ENCODE data around the gene CLSTN2.

Gene CLSTN2

DNA sequence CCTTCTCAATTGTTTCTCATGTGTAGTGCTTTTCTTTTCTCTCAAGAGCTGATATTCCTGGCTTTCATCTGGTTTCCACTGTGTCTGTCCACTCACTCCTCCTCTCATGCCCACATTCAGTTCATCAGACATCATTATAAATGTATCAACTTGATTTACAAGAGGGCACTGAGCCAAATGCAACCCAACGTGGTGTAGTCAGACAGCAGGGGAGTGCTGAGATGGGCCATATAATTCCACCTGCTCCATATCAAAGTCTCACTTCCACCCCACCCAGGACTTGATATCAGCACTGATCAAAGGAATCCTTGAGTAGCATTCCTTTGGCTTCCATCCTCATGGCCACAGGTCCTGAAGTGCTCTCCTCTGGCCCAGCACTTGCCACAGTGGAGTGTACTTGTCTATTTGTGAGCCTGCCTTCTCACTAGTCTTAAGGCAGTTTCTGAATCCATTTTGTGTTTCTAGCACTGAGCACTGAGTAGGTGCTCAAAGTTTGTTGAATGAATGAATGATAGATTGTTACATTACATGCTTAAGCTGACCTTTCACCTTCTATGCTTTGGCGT, 252.8 kb downstream of the CLSTN2 start:
- H3K9me3 ChIP-seq (ENCODE audit: control insufficient read depth, low read length): peaks cover 5% of the 10 kb centered on the region
- no peak overlapping the region for H4K91ac ChIP-seq (ENCODE audit: low read length)
- WGBS: 81% methylated on average over 2 of the region's 2 CpGs
- no peak overlapping the region for H3K14ac ChIP-seq (ENCODE audit: low read length in 2 of 2)
- H3K36me3 ChIP-seq (ENCODE audit: control insufficient read depth in 1 of 2, insufficient read depth in 2 of 2, low read depth in 1 of 2, low read length in 2 of 2): no peaks in the 10 kb centered on the region
- no peak overlapping the region for H2AK5ac ChIP-seq (ENCODE audit: low read length, severe bottlenecking)
- no peak overlapping the region for H2AFZ ChIP-seq (ENCODE audit: low read depth, low read length)
- H2BK120ac ChIP-seq (ENCODE audit: low read depth, low read length): no peak overlapping the region
- no peak overlapping the region for H3K23ac ChIP-seq (ENCODE audit: low read length in 2 of 2)
- H3K18ac ChIP-seq (ENCODE audit: low read depth in 1 of 2, low read length in 2 of 2): no peak overlapping the region
- H2BK5ac ChIP-seq (ENCODE audit: low read depth, low read length, poor library complexity, severe bottlenecking): no peak overlapping the region
- no peak overlapping the region for H3K9ac ChIP-seq (ENCODE audit: low read length)
- no peak overlapping the region for H2BK15ac ChIP-seq (ENCODE audit: low read depth, poor library complexity, severe bottlenecking)
- no peak overlapping the region for H3K4me3 ChIP-seq (ENCODE audit: insufficient read depth in 1 of 2, low read depth in 1 of 2, low read length in 2 of 2)
- DNase-seq: no peak
- H3K4ac ChIP-seq (ENCODE audit: low read depth in 1 of 2, low read length in 2 of 2): no peak overlapping the region
- H3K27me3 ChIP-seq (ENCODE audit: control insufficient read depth in 1 of 2, insufficient read depth in 1 of 2, low read length in 2 of 2): peaks cover 0 to 3% of the 10 kb centered on the region in 2 experiments
- no peak overlapping the region for H3K4me2 ChIP-seq (ENCODE audit: low read length, poor library complexity, severe bottlenecking)
- no peak overlapping the region for H2BK12ac ChIP-seq (ENCODE audit: low read length in 2 of 2)
- H4K8ac ChIP-seq (ENCODE audit: low read length): no peak overlapping the region
- H3K4me1 ChIP-seq (ENCODE audit: control insufficient read depth, insufficient read depth, low read depth, low read length): peaks cover 6% of the 10 kb centered on the region
- no peak overlapping the region for H3K27ac ChIP-seq (ENCODE audit: low read length, poor library complexity, severe bottlenecking)
- no peaks in the 10 kb centered on the region for H3K79me1 ChIP-seq (replicated peaks; ENCODE audit: low read length, poor library complexity, severe bottlenecking)

- H3K27me3 ChIP-seq (ENCODE audit: control insufficient read depth in 1 of 2, insufficient read depth in 1 of 2, low read length in 2 of 2): peaks cover 0 to 3% of the 10 kb centered on the region in 2 experiments
- no peak overlapping the region for H4K91ac ChIP-seq (ENCODE audit: low read length)
- no peak overlapping the region for H4K8ac ChIP-seq (ENCODE audit: low read length)
- H3K18ac ChIP-seq (ENCODE audit: low read depth in 1 of 2, low read length in 2 of 2): no peak overlapping the region
- no peak overlapping the region for H3K14ac ChIP-seq (ENCODE audit: low read length in 2 of 2)
- no peaks in the 10 kb centered on the region for H3K36me3 ChIP-seq (ENCODE audit: control insufficient read depth in 1 of 2, insufficient read depth in 2 of 2, low read depth in 1 of 2, low read length in 2 of 2)
- H3K79me1 ChIP-seq (replicated peaks; ENCODE audit: low read length, poor library complexity, severe bottlenecking): no peaks in the 10 kb centered on the region
- H3K23ac ChIP-seq (ENCODE audit: low read length in 2 of 2): no peak overlapping the region
- DNase-seq: no peak
- H3K4me3 ChIP-seq (ENCODE audit: insufficient read depth in 1 of 2, low read depth in 1 of 2, low read length in 2 of 2): no peak overlapping the region
- no peak overlapping the region for H3K4me2 ChIP-seq (ENCODE audit: low read length, poor library complexity, severe bottlenecking)
- H2BK120ac ChIP-seq (ENCODE audit: low read depth, low read length): no peak overlapping the region
- H3K4ac ChIP-seq (ENCODE audit: low read depth in 1 of 2, low read length in 2 of 2): no peak overlapping the region
- H2BK15ac ChIP-seq (ENCODE audit: low read depth, poor library complexity, severe bottlenecking): no peak overlapping the region
- no peak overlapping the region for H2AFZ ChIP-seq (ENCODE audit: low read depth, low read length)
- H2AK5ac ChIP-seq (ENCODE audit: low read length, severe bottlenecking): no peak overlapping the region
- peaks cover 9% of the 10 kb centered on the region for H3K9me3 ChIP-seq (ENCODE audit: control insufficient read depth, low read length)
- H2BK12ac ChIP-seq (ENCODE audit: low read length in 2 of 2): no peak overlapping the region
- H3K27ac ChIP-seq (ENCODE audit: low read length, poor library complexity, severe bottlenecking): no peak overlapping the region
- WGBS: 41% methylated on average over 2 of the region's 2 CpGs
- H2BK5ac ChIP-seq (ENCODE audit: low read depth, low read length, poor library complexity, severe bottlenecking): no peak overlapping the region
- H3K9ac ChIP-seq (ENCODE audit: low read length): no peak overlapping the region
- H3K4me1 ChIP-seq (ENCODE audit: control insufficient read depth, insufficient read depth, low read depth, low read length): peaks cover 6% of the 10 kb centered on the region
These were observed 253.3 kb downstream of the CLSTN2 start for GRCh38 chr3:140188285-140188684.

GRCh38 chr3:140189267-140189666, 254.3 kb downstream of the CLSTN2 start:
- H3K4me1 ChIP-seq (ENCODE audit: control insufficient read depth, insufficient read depth, low read depth, low read length): peaks cover 6% of the 10 kb centered on the region
- no peak overlapping the region for H2BK5ac ChIP-seq (ENCODE audit: low read depth, low read length, poor library complexity, severe bottlenecking)
- 100% methylated on average over 1 of the region's 3 CpGs for WGBS
- H4K91ac ChIP-seq (ENCODE audit: low read length): no peak overlapping the region
- H3K4ac ChIP-seq (ENCODE audit: low read depth in 1 of 2, low read length in 2 of 2): no peak overlapping the region
- H3K23ac ChIP-seq (ENCODE audit: low read length in 2 of 2): no peak overlapping the region
- no peak overlapping the region for H3K27ac ChIP-seq (ENCODE audit: low read length, poor library complexity, severe bottlenecking)
- no peak overlapping the region for H2BK12ac ChIP-seq (ENCODE audit: low read length in 2 of 2)
- H3K9ac ChIP-seq (ENCODE audit: low read length): no peak overlapping the region
- H3K36me3 ChIP-seq (ENCODE audit: control insufficient read depth in 1 of 2, insufficient read depth in 2 of 2, low read depth in 1 of 2, low read length in 2 of 2): no peaks in the 10 kb centered on the region
- H2AK5ac ChIP-seq (ENCODE audit: low read length, severe bottlenecking): no peak overlapping the region
- no peak overlapping the region for H3K18ac ChIP-seq (ENCODE audit: low read depth in 1 of 2, low read length in 2 of 2)
- peaks cover 0 to 3% of the 10 kb centered on the region in 2 experiments for H3K27me3 ChIP-seq (ENCODE audit: control insufficient read depth in 1 of 2, insufficient read depth in 1 of 2, low read length in 2 of 2)
- no peak overlapping the region for H2BK120ac ChIP-seq (ENCODE audit: low read depth, low read length)
- no peak for DNase-seq
- H3K14ac ChIP-seq (ENCODE audit: low read length in 2 of 2): no peak overlapping the region
- no peak overlapping the region for H2AFZ ChIP-seq (ENCODE audit: low read depth, low read length)
- H2BK15ac ChIP-seq (ENCODE audit: low read depth, poor library complexity, severe bottlenecking): no peak overlapping the region
- H3K4me3 ChIP-seq (ENCODE audit: insufficient read depth in 1 of 2, low read depth in 1 of 2, low read length in 2 of 2): no peak overlapping the region
- H4K8ac ChIP-seq (ENCODE audit: low read length): no peak overlapping the region
- no peak overlapping the region for H3K4me2 ChIP-seq (ENCODE audit: low read length, poor library complexity, severe bottlenecking)
- peaks cover 19% of the 10 kb centered on the region for H3K9me3 ChIP-seq (ENCODE audit: control insufficient read depth, low read length)
- no peaks in the 10 kb centered on the region for H3K79me1 ChIP-seq (replicated peaks; ENCODE audit: low read length, poor library complexity, severe bottlenecking)

DNA sequence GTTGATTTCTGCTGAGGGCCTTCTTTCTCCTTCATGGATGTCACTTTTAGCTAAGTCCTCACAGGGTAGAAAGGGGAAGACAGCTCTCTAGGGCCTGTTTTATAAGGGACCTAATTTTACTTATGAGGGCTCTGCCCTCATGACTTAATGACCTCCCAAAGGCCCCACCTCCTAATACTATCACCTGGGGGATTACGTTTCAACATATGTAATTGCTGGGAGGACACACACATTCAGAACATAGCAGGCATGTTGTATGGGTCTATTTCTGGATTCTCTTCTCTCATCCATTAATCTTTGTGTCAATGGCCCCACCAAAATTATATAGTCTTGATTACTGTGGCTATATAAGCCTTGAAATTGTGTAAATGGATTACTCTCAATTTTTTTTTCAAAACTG, 255.0 kb downstream of the CLSTN2 start:
- H3K18ac ChIP-seq (ENCODE audit: low read depth in 1 of 2, low read length in 2 of 2): no peak overlapping the region
- H3K23ac ChIP-seq (ENCODE audit: low read length in 2 of 2): no peak overlapping the region
- no peak overlapping the region for H2AK5ac ChIP-seq (ENCODE audit: low read length, severe bottlenecking)
- no peaks in the 10 kb centered on the region for H3K36me3 ChIP-seq (ENCODE audit: control insufficient read depth in 1 of 2, insufficient read depth in 2 of 2, low read depth in 1 of 2, low read length in 2 of 2)
- no peak overlapping the region for H2BK120ac ChIP-seq (ENCODE audit: low read depth, low read length)
- WGBS: no CpG with 5 or more reads among the region's 1 CpG
- H3K4me2 ChIP-seq (ENCODE audit: low read length, poor library complexity, severe bottlenecking): no peak overlapping the region
- H3K79me1 ChIP-seq (replicated peaks; ENCODE audit: low read length, poor library complexity, severe bottlenecking): peaks cover 2% of the 10 kb centered on the region
- no peaks in the 10 kb centered on the region for H3K27me3 ChIP-seq (ENCODE audit: control insufficient read depth in 1 of 2, insufficient read depth in 1 of 2, low read length in 2 of 2)
- peaks cover 6% of the 10 kb centered on the region for H3K4me1 ChIP-seq (ENCODE audit: control insufficient read depth, insufficient read depth, low read depth, low read length)
- no peak overlapping the region for H2BK5ac ChIP-seq (ENCODE audit: low read depth, low read length, poor library complexity, severe bottlenecking)
- H3K9me3 ChIP-seq (ENCODE audit: control insufficient read depth, low read length): peaks cover 25% of the 10 kb centered on the region
- DNase-seq: no peak
- H4K8ac ChIP-seq (ENCODE audit: low read length): no peak overlapping the region
- no peak overlapping the region for H4K91ac ChIP-seq (ENCODE audit: low read length)
- H3K14ac ChIP-seq (ENCODE audit: low read length in 2 of 2): no peak overlapping the region
- H3K4me3 ChIP-seq (ENCODE audit: insufficient read depth in 1 of 2, low read depth in 1 of 2, low read length in 2 of 2): no peak overlapping the region
- H2BK15ac ChIP-seq (ENCODE audit: low read depth, poor library complexity, severe bottlenecking): no peak overlapping the region
- H3K4ac ChIP-seq (ENCODE audit: low read depth in 1 of 2, low read length in 2 of 2): no peak overlapping the region
- no peak overlapping the region for H2AFZ ChIP-seq (ENCODE audit: low read depth, low read length)
- no peak overlapping the region for H3K9ac ChIP-seq (ENCODE audit: low read length)
- no peak overlapping the region for H3K27ac ChIP-seq (ENCODE audit: low read length, poor library complexity, severe bottlenecking)
- no peak overlapping the region for H2BK12ac ChIP-seq (ENCODE audit: low read length in 2 of 2)
